Measurements from ENCODE around the gene EPB41. TPM values are rescaled to one million over a fixed set of nuclear protein-coding genes. Genes with fewer than 3 reads are reported as not detected.

EPB41 gene
- total and polyA plus RNA-seq, 4 donors, result 10.7 to 189 (median 38.1) TPM

DNA sequence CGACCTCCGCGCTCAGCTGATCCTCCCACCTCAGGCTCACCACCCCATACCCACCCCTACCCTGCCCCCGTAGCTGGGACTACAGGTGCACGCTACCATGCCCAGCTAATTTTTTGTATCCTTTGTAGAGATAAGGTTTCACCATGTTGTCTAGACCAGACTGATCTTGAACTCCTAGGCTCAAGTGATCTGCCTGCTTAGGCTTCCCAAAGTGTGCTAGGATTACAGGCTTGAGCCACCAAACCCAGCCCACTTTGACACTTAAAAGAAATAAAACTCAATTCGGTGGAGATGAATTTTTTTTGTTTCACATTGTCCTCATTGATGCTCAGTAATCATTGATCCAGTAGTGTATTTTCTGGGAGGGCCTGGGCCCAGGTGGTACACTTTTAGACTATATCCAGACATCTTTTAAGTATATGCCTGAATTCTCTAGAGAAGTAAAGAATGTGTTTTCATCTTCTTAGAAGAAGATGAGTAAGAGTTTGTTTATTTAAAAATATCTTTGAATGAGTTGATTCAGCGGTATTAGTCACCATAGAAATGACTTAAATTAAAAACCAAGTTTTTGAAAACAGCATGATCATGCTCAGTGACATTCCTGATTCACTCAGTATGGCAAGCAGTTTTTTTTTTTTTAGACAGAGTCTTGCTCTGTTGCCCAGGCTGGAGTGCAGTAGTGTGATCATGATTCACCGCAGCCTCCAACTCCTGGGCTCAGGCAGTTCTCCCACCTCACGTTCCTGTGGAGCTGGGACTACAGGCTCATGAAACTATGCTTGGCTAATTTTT is 57.8 kb downstream of the EPB41 start:
- H3K9ac ChIP-seq (ENCODE audit: low read depth in 1 of 2, low read length in 2 of 2), result no peak overlapping the region
- no peaks in the 10 kb centered on the region for H3K36me3 ChIP-seq (ENCODE audit: control insufficient read depth in 4 of 4, insufficient read depth in 3 of 4, low read depth in 1 of 4, low read length in 3 of 4)
- DNase-seq (ENCODE audit: low spot score), result no peak
- H3K4me3 ChIP-seq (ENCODE audit: low read depth in 1 of 3, low read length in 3 of 3), result no peak overlapping the region
- peaks cover 0 to 12% (median 6%) of the 10 kb centered on the region in 4 donors for H3K4me1 ChIP-seq (ENCODE audit: control insufficient read depth in 4 of 4, insufficient read depth in 4 of 4, low read length in 3 of 4)
- no peak for TF ChIP-seq EGR1 (IDR thresholded peaks at IDR 0.05; ENCODE audit: low read depth in 2 of 2)
- TF ChIP-seq SP1 (IDR thresholded peaks at IDR 0.05), result no peak
- TF ChIP-seq, protein P1, sequence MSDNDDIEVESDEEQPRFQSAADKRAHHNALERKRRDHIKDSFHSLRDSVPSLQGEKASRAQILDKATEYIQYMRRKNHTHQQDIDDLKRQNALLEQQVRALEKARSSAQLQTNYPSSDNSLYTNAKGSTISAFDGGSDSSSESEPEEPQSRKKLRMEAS (IDR thresholded peaks at IDR 0.05), result no peak
- TF ChIP-seq YY1 (IDR thresholded peaks at IDR 0.05), result no peak
- TF ChIP-seq TAF1 (conservative IDR thresholded peaks at IDR 0.05), result no peak
- TF ChIP-seq, protein P2, sequence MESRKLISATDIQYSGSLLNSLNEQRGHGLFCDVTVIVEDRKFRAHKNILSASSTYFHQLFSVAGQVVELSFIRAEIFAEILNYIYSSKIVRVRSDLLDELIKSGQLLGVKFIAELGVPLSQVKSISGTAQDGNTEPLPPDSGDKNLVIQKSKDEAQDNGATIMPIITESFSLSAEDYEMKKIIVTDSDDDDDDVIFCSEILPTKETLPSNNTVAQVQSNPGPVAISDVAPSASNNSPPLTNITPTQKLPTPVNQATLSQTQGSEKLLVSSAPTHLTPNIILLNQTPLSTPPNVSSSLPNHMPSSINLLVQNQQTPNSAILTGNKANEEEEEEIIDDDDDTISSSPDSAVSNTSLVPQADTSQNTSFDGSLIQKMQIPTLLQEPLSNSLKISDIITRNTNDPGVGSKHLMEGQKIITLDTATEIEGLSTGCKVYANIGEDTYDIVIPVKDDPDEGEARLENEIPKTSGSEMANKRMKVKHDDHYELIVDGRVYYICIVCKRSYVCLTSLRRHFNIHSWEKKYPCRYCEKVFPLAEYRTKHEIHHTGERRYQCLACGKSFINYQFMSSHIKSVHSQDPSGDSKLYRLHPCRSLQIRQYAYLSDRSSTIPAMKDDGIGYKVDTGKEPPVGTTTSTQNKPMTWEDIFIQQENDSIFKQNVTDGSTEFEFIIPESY (IDR thresholded peaks at IDR 0.05), result no peak
- H3K27ac ChIP-seq (ENCODE audit: low read depth in 1 of 2, low read length in 2 of 2), result peak overlapping the region in 1 of 2 donors; percentile 59
- WGBS, result 94% methylated on average over 9 of the region's 9 CpGs
- H3K27me3 ChIP-seq (ENCODE audit: control insufficient read depth in 4 of 4, insufficient read depth in 4 of 4, low read length in 3 of 4), result no peaks in the 10 kb centered on the region
- H3K9me3 ChIP-seq (ENCODE audit: control insufficient read depth in 4 of 4, low read length in 3 of 4), result no peaks in the 10 kb centered on the region

DNA sequence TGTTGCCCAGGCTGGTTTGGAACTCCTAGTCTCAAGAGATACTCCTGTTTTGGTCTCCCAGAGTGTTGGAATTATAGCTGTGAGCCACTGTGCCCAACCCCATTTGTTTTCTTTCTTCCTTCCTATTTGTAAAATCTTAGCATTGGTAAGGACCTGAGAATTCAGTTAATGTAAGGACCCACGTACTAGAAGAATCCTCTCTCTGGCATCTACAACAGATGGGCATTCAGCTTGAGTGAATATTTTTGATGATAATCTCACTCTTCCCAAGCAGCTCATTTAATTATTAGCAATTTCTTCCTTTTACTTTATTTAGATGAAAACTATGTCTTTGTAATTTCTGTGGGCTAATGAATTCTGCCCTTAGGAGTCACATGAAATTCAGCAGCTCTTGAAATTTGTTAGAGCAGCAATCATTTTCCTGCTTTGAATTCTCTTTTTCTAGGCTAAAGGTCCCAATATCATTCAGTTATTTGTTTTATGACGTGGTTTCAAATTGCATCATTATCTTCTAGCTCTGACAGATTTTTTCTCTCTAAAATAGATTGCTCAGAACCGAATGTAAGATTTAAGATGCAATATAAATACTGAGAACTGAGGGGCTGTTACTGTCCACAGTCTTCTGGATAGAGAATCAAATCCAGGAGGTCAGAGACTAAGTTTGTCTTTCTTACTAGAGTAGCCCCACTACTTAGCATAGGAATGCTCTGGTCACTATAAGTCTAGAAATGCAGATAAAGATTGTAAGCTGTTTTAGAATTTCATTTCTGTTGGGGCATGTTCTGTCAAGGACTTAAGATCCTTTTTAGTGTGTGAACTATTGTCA is 59.4 kb downstream of the EPB41 start:
- Histone ChIP-seq H3K27ac (ENCODE audit: low read depth in 1 of 2, low read length in 2 of 2) (peak overlapping the region; percentile 73 to 90), H3K9me3 (ENCODE audit: control insufficient read depth in 4 of 4, low read length in 3 of 4) (no peaks in the 10 kb centered on the region), H3K27me3 (ENCODE audit: control insufficient read depth in 4 of 4, insufficient read depth in 4 of 4, low read length in 3 of 4) (no peaks in the 10 kb centered on the region), H3K9ac (ENCODE audit: low read depth in 1 of 2, low read length in 2 of 2) (peak overlapping the region in 1 of 2 donors; percentile 82), H3K36me3 (ENCODE audit: control insufficient read depth in 4 of 4, insufficient read depth in 3 of 4, low read depth in 1 of 4, low read length in 3 of 4) (no peaks in the 10 kb centered on the region), H3K4me3 (ENCODE audit: low read depth in 1 of 3, low read length in 3 of 3) (no peak overlapping the region), H3K4me1 (ENCODE audit: control insufficient read depth in 4 of 4, insufficient read depth in 4 of 4, low read length in 3 of 4) (peaks cover 0 to 12% (median 6%) of the 10 kb centered on the region in 4 donors)
- no peak for TF ChIP-seq GABPA (IDR thresholded peaks at IDR 0.05 in 1 of 2, conservative IDR thresholded peaks at IDR 0.05 in 1 of 2)
- TF ChIP-seq, protein P3, sequence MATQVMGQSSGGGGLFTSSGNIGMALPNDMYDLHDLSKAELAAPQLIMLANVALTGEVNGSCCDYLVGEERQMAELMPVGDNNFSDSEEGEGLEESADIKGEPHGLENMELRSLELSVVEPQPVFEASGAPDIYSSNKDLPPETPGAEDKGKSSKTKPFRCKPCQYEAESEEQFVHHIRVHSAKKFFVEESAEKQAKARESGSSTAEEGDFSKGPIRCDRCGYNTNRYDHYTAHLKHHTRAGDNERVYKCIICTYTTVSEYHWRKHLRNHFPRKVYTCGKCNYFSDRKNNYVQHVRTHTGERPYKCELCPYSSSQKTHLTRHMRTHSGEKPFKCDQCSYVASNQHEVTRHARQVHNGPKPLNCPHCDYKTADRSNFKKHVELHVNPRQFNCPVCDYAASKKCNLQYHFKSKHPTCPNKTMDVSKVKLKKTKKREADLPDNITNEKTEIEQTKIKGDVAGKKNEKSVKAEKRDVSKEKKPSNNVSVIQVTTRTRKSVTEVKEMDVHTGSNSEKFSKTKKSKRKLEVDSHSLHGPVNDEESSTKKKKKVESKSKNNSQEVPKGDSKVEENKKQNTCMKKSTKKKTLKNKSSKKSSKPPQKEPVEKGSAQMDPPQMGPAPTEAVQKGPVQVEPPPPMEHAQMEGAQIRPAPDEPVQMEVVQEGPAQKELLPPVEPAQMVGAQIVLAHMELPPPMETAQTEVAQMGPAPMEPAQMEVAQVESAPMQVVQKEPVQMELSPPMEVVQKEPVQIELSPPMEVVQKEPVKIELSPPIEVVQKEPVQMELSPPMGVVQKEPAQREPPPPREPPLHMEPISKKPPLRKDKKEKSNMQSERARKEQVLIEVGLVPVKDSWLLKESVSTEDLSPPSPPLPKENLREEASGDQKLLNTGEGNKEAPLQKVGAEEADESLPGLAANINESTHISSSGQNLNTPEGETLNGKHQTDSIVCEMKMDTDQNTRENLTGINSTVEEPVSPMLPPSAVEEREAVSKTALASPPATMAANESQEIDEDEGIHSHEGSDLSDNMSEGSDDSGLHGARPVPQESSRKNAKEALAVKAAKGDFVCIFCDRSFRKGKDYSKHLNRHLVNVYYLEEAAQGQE (IDR thresholded peaks at IDR 0.05), result peak; percentile 61
- no peak for TF ChIP-seq TAF1 (conservative IDR thresholded peaks at IDR 0.05)
- TF ChIP-seq, protein P2 (IDR thresholded peaks at IDR 0.05), result peak; percentile 38
- TF ChIP-seq RAD21 (IDR thresholded peaks at IDR 0.05), result no peak
- peak; percentile 22 to 30 for TF ChIP-seq HNF4A (conservative IDR thresholded peaks at IDR 0.05)
- TF ChIP-seq YY1 (IDR thresholded peaks at IDR 0.05), result peak; percentile 25
- peak; percentile 84 for TF ChIP-seq SP1 (IDR thresholded peaks at IDR 0.05)
- TF ChIP-seq, protein P1 (IDR thresholded peaks at IDR 0.05), result no peak
- TF ChIP-seq EGR1 (IDR thresholded peaks at IDR 0.05; ENCODE audit: low read depth in 2 of 2), result no peak
- TF ChIP-seq, protein P4, sequence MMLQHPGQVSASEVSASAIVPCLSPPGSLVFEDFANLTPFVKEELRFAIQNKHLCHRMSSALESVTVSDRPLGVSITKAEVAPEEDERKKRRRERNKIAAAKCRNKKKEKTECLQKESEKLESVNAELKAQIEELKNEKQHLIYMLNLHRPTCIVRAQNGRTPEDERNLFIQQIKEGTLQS (IDR thresholded peaks at IDR 0.05), result peak; percentile 85
- no peak for TF ChIP-seq HNF4G (IDR thresholded peaks at IDR 0.05)
- TF ChIP-seq FOXA2 (IDR thresholded peaks at IDR 0.05), result peak; percentile 20
- no peak for TF ChIP-seq NR2F2 (IDR thresholded peaks at IDR 0.05)
- peak; percentile 81 for TF ChIP-seq RXRA (IDR thresholded peaks at IDR 0.05)
- TF ChIP-seq FOXA1 (IDR thresholded peaks at IDR 0.05), result no peak
- peak; percentile 84 to 85 for TF ChIP-seq JUND (IDR thresholded peaks at IDR 0.05)
- TF ChIP-seq, protein P5, sequence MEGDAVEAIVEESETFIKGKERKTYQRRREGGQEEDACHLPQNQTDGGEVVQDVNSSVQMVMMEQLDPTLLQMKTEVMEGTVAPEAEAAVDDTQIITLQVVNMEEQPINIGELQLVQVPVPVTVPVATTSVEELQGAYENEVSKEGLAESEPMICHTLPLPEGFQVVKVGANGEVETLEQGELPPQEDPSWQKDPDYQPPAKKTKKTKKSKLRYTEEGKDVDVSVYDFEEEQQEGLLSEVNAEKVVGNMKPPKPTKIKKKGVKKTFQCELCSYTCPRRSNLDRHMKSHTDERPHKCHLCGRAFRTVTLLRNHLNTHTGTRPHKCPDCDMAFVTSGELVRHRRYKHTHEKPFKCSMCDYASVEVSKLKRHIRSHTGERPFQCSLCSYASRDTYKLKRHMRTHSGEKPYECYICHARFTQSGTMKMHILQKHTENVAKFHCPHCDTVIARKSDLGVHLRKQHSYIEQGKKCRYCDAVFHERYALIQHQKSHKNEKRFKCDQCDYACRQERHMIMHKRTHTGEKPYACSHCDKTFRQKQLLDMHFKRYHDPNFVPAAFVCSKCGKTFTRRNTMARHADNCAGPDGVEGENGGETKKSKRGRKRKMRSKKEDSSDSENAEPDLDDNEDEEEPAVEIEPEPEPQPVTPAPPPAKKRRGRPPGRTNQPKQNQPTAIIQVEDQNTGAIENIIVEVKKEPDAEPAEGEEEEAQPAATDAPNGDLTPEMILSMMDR (IDR thresholded peaks at IDR 0.05; ENCODE audit: low read depth, low read length, missing input control), result no peak
- DNase-seq (ENCODE audit: low spot score), result no peak
- WGBS, result 36% methylated on average over 3 of the region's 3 CpGs

Measured in liver (tissue), 9 donors.